ENCODE measurements around the gene MORN5. TPM values are rescaled to one million over a fixed set of nuclear protein-coding genes. Genes with fewer than 3 reads are reported as not detected.

Gene MORN5
- total and polyA plus RNA-seq, 10 of the 15 experiments (the other 5 are each of a cell fraction or from before 2014, with no cell fraction given), result not detected

DNA sequence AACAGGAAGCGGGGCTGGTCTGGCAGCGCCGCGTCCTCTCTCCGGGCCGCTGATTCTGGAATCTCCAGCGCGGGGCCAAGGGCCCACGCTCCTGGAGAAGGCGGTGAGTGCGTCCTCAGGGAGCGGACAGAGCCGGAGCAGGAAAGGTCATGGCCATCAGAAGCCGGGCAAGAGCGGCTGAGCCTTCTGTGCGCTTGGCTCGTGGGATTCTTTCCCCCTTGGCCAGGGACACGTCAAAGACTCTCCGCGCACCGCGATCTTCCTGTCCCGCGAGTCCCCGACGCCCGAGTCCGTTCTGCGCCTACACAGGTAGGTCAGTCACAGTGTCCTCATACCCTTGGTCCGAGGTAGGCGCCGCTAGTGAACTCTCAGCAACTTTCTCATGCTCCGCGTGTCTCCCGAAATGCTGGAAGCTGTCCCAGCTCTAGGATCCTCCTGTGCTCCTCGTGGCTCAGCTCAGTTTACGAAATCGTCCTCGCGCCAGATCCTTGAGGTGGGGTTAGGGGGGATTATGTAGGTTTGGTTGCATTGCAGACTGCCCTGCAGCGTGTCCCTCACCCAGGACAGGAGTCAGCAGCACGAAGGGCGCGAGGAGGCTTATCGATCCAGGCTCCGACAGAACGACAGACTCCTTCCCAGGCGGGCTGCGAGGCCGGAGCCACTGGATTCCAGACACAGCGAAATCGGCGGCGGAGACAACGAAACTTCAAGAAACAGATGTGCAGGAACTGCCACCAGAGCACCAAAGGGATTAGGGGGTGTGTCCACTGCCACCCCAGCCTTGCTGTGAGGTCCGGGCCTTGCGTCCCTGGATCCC lies 60.4 kb downstream of the MORN5 start:
- H3K9ac ChIP-seq (ENCODE audit: control insufficient read depth, insufficient read depth, low read length), result no peak overlapping the region
- FAIRE-seq (no peak), ATAC-seq (no peak), DNase-seq (ENCODE audit: low read depth, low spot score) (no peak)
- 46% methylated on average over 41 of the region's 57 CpGs for WGBS (ENCODE audit: insufficient coverage, insufficient replicate concordance, low lambda C conversion rate, missing lambda C conversion rate)
- SMC1A ChIA-PET (ENCODE audit: uncharacterized antibody, unreplicated experiment), result no interaction called here
- no peak overlapping the region for H3K4me3 ChIP-seq
- intact Hi-C loops (cut with micrococcal nuclease; ENCODE audit: unreplicated experiment), result no loop called here
- POLR2A ChIA-PET, result no interaction called here
- peaks cover 18 to 28% of the 10 kb centered on the region in 2 experiments for H3K27me3 ChIP-seq (replicated peaks in 1 of 2; ENCODE audit: control insufficient read depth in 2 of 2, insufficient read depth in 2 of 2, low read length in 1 of 2)
- H2AFZ ChIP-seq (ENCODE audit: control insufficient read depth, low read depth, low read length), result no peak overlapping the region
- no peak overlapping the region for H3K4me2 ChIP-seq (ENCODE audit: control insufficient read depth, insufficient read depth)
- in situ Hi-C loops (cut with MboI), result no loop called here
- RAD21 ChIA-PET (ENCODE audit: unreplicated experiment), result no interaction called here
- H3K36me3 ChIP-seq (ENCODE audit: control insufficient read depth in 2 of 2, insufficient read depth in 2 of 2, low read length in 1 of 2), result no peaks in the 10 kb centered on the region
- H3K9me3 ChIP-seq (replicated peaks; ENCODE audit: control insufficient read depth, insufficient read depth, low read length), result no peaks in the 10 kb centered on the region; the same call in 2 of the 3 replicates
- no peaks in the 10 kb centered on the region for H3K4me1 ChIP-seq (ENCODE audit: control insufficient read depth, insufficient read depth, low read length)
- H3K79me2 ChIP-seq (ENCODE audit: control insufficient read depth, insufficient read depth, low read length), result no peaks in the 10 kb centered on the region
- CTCF ChIA-PET, result no interaction called here
- no peak overlapping the region for H3K27ac ChIP-seq (ENCODE audit: control insufficient read depth, insufficient read depth)
- BruUV-seq (replicated peaks), result no TSS peak
- H4K20me1 ChIP-seq (ENCODE audit: control insufficient read depth, insufficient read depth), result 0 out of 2 replicates have a peak, but pooled peaks cover 3% of the 10 kb centered on the region
- TF ChIP-seq TCF3 (IDR thresholded peaks at IDR 0.05; ENCODE audit: borderline replicate concordance, insufficient read depth, low read depth, low read length) (no peak), MTA2 (IDR thresholded peaks at IDR 0.05; ENCODE audit: low read depth) (no peak), CUX1 (IDR thresholded peaks at IDR 0.05; ENCODE audit: insufficient replicate concordance, low read depth, low read length) (no peak), LARP7 (IDR thresholded peaks at IDR 0.05) (no peak), CREM (IDR thresholded peaks at IDR 0.05; ENCODE audit: low read depth) (no peak), TBL1XR1 (IDR thresholded peaks at IDR 0.05; ENCODE audit: low read depth, low read length) (no peak), POLR2AphosphoS5 (IDR thresholded peaks at IDR 0.05; ENCODE audit: low read length) (no peak), BRCA1 (IDR thresholded peaks at IDR 0.05; ENCODE audit: low read depth, low read length) (no peak), KLF5 (IDR thresholded peaks at IDR 0.05; ENCODE audit: partially characterized antibody) (no peak), SREBF2 (IDR thresholded peaks at IDR 0.05; ENCODE audit: low read length) (no peak), SMC3 (IDR thresholded peaks at IDR 0.05; ENCODE audit: borderline replicate concordance, low read length) (no peak), NFYA (IDR thresholded peaks at IDR 0.05; ENCODE audit: borderline replicate concordance, low read depth, low read length) (no peak), SMAD5 (IDR thresholded peaks at IDR 0.05; ENCODE audit: low read depth) (no peak)
- TF ChIP-seq, protein P1, sequence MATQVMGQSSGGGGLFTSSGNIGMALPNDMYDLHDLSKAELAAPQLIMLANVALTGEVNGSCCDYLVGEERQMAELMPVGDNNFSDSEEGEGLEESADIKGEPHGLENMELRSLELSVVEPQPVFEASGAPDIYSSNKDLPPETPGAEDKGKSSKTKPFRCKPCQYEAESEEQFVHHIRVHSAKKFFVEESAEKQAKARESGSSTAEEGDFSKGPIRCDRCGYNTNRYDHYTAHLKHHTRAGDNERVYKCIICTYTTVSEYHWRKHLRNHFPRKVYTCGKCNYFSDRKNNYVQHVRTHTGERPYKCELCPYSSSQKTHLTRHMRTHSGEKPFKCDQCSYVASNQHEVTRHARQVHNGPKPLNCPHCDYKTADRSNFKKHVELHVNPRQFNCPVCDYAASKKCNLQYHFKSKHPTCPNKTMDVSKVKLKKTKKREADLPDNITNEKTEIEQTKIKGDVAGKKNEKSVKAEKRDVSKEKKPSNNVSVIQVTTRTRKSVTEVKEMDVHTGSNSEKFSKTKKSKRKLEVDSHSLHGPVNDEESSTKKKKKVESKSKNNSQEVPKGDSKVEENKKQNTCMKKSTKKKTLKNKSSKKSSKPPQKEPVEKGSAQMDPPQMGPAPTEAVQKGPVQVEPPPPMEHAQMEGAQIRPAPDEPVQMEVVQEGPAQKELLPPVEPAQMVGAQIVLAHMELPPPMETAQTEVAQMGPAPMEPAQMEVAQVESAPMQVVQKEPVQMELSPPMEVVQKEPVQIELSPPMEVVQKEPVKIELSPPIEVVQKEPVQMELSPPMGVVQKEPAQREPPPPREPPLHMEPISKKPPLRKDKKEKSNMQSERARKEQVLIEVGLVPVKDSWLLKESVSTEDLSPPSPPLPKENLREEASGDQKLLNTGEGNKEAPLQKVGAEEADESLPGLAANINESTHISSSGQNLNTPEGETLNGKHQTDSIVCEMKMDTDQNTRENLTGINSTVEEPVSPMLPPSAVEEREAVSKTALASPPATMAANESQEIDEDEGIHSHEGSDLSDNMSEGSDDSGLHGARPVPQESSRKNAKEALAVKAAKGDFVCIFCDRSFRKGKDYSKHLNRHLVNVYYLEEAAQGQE (IDR thresholded peaks at IDR 0.05; ENCODE audit: low read depth, low read length), result no peak
- TF ChIP-seq, protein P2, sequence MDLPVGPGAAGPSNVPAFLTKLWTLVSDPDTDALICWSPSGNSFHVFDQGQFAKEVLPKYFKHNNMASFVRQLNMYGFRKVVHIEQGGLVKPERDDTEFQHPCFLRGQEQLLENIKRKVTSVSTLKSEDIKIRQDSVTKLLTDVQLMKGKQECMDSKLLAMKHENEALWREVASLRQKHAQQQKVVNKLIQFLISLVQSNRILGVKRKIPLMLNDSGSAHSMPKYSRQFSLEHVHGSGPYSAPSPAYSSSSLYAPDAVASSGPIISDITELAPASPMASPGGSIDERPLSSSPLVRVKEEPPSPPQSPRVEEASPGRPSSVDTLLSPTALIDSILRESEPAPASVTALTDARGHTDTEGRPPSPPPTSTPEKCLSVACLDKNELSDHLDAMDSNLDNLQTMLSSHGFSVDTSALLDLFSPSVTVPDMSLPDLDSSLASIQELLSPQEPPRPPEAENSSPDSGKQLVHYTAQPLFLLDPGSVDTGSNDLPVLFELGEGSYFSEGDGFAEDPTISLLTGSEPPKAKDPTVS (IDR thresholded peaks at IDR 0.05; ENCODE audit: low read depth, low read length), result no peak

Data from GM12878 (cell line).